ENCODE data around the gene INHA. TPM values are rescaled to one million over a fixed set of nuclear protein-coding genes. Genes with fewer than 3 reads are reported as not detected.

Gene INHA
- total RNA-seq, 1 experiment from 2014 or later, result 1.2 TPM

- intact Hi-C loops (cut with micrococcal nuclease), result no loop called here
- ChIA-PET CTCF (interaction anchor here (0.6 to 2.0 kb wide), 4 partner anchors 8 to 689 kb away, joined by 3 to 8 read pairs (median 5); no protein-coding TSS in a partner anchor), POLR2A (interaction anchor here (0.6 to 1.9 kb wide), 4 partner anchors 9 to 509 kb away, joined by 3 to 17 read pairs (median 3); partner anchors contain the start of genes CHPF and TMEM198)
- no TSS peak for BruUV-seq (replicated peaks)
- peak overlapping the region; percentile 70 for H3K4me3 Mint-ChIP-seq (ENCODE audit: unreplicated experiment)
- no peaks in the 10 kb centered on the region for H3K36me3 Mint-ChIP-seq (ENCODE audit: insufficient read depth, unreplicated experiment)
- no peak for TF ChIP-seq CTCF (IDR thresholded peaks at IDR 0.05; ENCODE audit: unreplicated experiment)
- H3K9me3 Mint-ChIP-seq (ENCODE audit: unreplicated experiment), result no peaks in the 10 kb centered on the region
- no peaks in the 10 kb centered on the region for H3K27me3 Mint-ChIP-seq (ENCODE audit: insufficient read depth, unreplicated experiment)
- no peak overlapping the region for H3K27ac Mint-ChIP-seq (ENCODE audit: low read depth, unreplicated experiment)
- peaks cover 6% of the 10 kb centered on the region for H3K4me1 Mint-ChIP-seq (ENCODE audit: insufficient read depth, unreplicated experiment)
- DNase-seq (ENCODE audit: unreplicated experiment), result peak; percentile 75
Observed at GRCh38 chr2:219552382-219553167, 19.5 kb upstream of the INHA start.

DNA sequence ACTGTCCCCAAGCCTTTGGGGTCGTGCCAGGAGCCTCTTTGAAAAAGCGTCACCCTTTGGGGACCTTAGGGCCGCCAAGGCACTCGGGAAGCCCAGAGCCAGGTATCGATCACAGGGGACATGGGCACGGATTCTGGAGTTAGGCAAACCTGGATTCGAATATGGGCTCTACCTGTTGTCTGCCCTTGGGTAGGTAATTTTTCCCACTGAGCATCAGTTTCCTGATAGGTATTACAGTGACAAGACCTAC, 19.0 kb upstream of the INHA start:
- no TSS peak for BruUV-seq (replicated peaks)
- no peak overlapping the region for H3K27ac Mint-ChIP-seq (ENCODE audit: low read depth, unreplicated experiment)
- TF ChIP-seq CTCF (IDR thresholded peaks at IDR 0.05; ENCODE audit: unreplicated experiment), result no peak
- no peak for DNase-seq (ENCODE audit: unreplicated experiment)
- intact Hi-C loops (cut with micrococcal nuclease), result no loop called here
- CTCF ChIA-PET, result interaction anchor here (0.6 to 1.7 kb wide), 3 partner anchors 12 to 690 kb away, joined by 3 to 7 read pairs (median 3); no protein-coding TSS in a partner anchor
- no peak overlapping the region for H3K4me3 Mint-ChIP-seq (ENCODE audit: unreplicated experiment)
- H3K27me3 Mint-ChIP-seq (ENCODE audit: insufficient read depth, unreplicated experiment), result no peaks in the 10 kb centered on the region
- POLR2A ChIA-PET, result interaction anchor here (1.1 to 1.9 kb wide), 2 partner anchors 10 to 15 kb away, joined by 3 to 17 read pairs; partner anchors contain the start of genes CHPF and TMEM198
- no peaks in the 10 kb centered on the region for H3K9me3 Mint-ChIP-seq (ENCODE audit: unreplicated experiment)
- peaks cover 6% of the 10 kb centered on the region for H3K4me1 Mint-ChIP-seq (ENCODE audit: insufficient read depth, unreplicated experiment)
- H3K36me3 Mint-ChIP-seq (ENCODE audit: insufficient read depth, unreplicated experiment), result no peaks in the 10 kb centered on the region

DNA sequence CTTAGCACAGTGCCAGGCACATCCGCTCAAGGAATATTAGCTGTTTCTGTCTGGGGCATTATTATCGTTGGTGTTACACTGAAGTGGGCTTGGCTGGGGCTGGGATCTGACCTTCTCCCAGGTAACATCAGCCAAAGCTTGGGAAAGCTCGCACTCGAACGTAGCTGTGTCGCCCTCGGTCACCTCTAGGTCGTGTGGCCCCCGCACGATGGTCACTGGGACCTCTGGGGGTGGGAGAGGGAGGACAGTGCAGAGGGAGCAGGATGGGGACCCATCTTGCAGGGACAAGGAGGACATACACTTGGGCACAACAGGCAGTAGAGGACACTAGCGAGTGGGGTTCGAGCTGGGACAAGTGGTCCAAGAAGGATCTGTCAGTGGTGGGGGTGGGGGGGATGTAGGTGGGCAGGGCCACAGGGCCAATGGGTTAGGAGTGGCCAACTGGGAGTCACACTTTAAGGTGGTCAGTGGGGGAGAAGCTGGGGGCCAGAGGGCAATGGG, 18.6 kb upstream of the INHA start:
- H3K9me3 Mint-ChIP-seq (ENCODE audit: unreplicated experiment), result no peaks in the 10 kb centered on the region
- H3K4me3 Mint-ChIP-seq (ENCODE audit: unreplicated experiment), result no peak overlapping the region
- H3K27ac Mint-ChIP-seq (ENCODE audit: low read depth, unreplicated experiment), result no peak overlapping the region
- intact Hi-C loops (cut with micrococcal nuclease), result no loop called here
- H3K4me1 Mint-ChIP-seq (ENCODE audit: insufficient read depth, unreplicated experiment), result peaks cover 6% of the 10 kb centered on the region
- no TSS peak for BruUV-seq (replicated peaks)
- TF ChIP-seq CTCF (IDR thresholded peaks at IDR 0.05; ENCODE audit: unreplicated experiment), result no peak
- ChIA-PET CTCF (interaction anchor here (0.6 to 1.7 kb wide), 2 partner anchors 13 to 690 kb away, joined by 3 to 7 read pairs; no protein-coding TSS in a partner anchor), POLR2A (interaction anchor here (1.1 to 1.9 kb wide), 2 partner anchors 10 to 15 kb away, joined by 3 to 17 read pairs; partner anchors contain the start of genes CHPF and TMEM198)
- H3K36me3 Mint-ChIP-seq (ENCODE audit: insufficient read depth, unreplicated experiment), result no peaks in the 10 kb centered on the region
- DNase-seq (ENCODE audit: unreplicated experiment), result no peak
- H3K27me3 Mint-ChIP-seq (ENCODE audit: insufficient read depth, unreplicated experiment), result no peaks in the 10 kb centered on the region

DNA sequence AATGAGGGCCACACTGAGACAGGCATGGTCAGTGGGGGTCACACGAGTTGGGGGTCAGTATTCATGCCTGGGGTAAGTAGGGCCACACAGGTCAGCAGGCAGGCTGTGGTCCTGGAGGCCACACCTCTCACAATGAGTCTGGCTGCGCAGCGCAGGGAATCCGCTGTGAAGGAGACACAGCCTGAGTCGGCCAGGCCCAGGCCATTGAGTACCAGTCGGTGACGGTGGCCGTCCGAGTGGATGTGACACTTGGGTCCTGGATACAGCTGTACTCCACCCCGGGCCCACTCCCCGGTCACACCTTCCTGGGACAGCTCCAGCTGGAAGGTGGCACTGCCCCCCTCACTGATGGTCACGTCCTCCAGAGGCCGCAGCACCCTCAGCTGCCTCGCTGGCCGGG, 17.8 kb upstream of the INHA start:
- H3K4me1 Mint-ChIP-seq (ENCODE audit: insufficient read depth, unreplicated experiment), result peaks cover 6% of the 10 kb centered on the region
- no peak for TF ChIP-seq CTCF (IDR thresholded peaks at IDR 0.05; ENCODE audit: unreplicated experiment)
- intact Hi-C loops (cut with micrococcal nuclease), result no loop called here
- no peaks in the 10 kb centered on the region for H3K36me3 Mint-ChIP-seq (ENCODE audit: insufficient read depth, unreplicated experiment)
- POLR2A ChIA-PET, result no interaction called here
- CTCF ChIA-PET, result interaction anchor here (0.5 kb wide), 2 partner anchors 57 to 394 kb away, joined by 3 read pairs; partner anchors contain the start of gene NHEJ1
- H3K4me3 Mint-ChIP-seq (ENCODE audit: unreplicated experiment), result no peak overlapping the region
- H3K9me3 Mint-ChIP-seq (ENCODE audit: unreplicated experiment), result no peaks in the 10 kb centered on the region
- no peaks in the 10 kb centered on the region for H3K27me3 Mint-ChIP-seq (ENCODE audit: insufficient read depth, unreplicated experiment)
- DNase-seq (ENCODE audit: unreplicated experiment), result no peak
- no peak overlapping the region for H3K27ac Mint-ChIP-seq (ENCODE audit: low read depth, unreplicated experiment)
- BruUV-seq (replicated peaks), result no TSS peak

Measured in MCF 10A (cell line).